Tibial artery (tissue), 4 donors: ENCODE results near the gene ERBB2.

ENCODE experiments used
- DNase-seq, 2 donors: peaks; one replicate each; pipeline ENCODE4 v3.0.0-alpha.2; 2019
- H3K27ac ChIP-seq, 2 donors: fragments of 200-600 bp; sonication (generic) in 1 of 2; 1 replicate in 1 of 2; 2 replicates in 1 of 2; pipeline ENCODE4 v1.5.1; 2018 to 2019; ENCODE audit warnings: mild to moderate bottlenecking in 1 of 2
- H3K27me3 ChIP-seq, 2 donors: fragments of 200-600 bp; sonication (generic) in 1 of 2; one replicate each; pipeline versions ENCODE4 v1.5.1 to v1.6.0; 2016 to 2019
- H3K36me3 ChIP-seq, 3 donors: fragments of 200-600 bp; sonication (generic) in 2 of 3; one replicate each; pipeline ENCODE4 v1.5.1; 2016 to 2019; ENCODE audit warnings: mild to moderate bottlenecking in 2 of 3
- H3K4me1 ChIP-seq, 4 donors: fragments of 200-600 bp; sonication (generic) in 2 of 4; 1 replicate in 3 of 4; 2 replicates in 1 of 4; pipeline ENCODE4 v1.5.1; 2016 to 2019
- H3K4me3 ChIP-seq, 2 donors: fragments of 200-600 bp; sonication (generic) in 1 of 2; 1 replicate in 1 of 2; 2 replicates in 1 of 2; pipeline ENCODE4 v1.5.1; 2018 to 2019; ENCODE audit warnings: mild to moderate bottlenecking in 2 of 2
- H3K9me3 ChIP-seq, 3 donors: fragments of 200-600 bp; sonication (generic) in 1 of 3; one replicate each; pipeline ENCODE4 v1.5.1; 2016 to 2019
- CTCF ChIP-seq, 2 experiments: fragments of 200-600 bp in 1 of 2; fragments of 450-650 bp in 1 of 2; IDR thresholded peaks; one replicate each; pipeline ENCODE4 v1.5.1; 2017 to 2019; ENCODE audit warnings: antibody characterized with exemption in 2 of 2, mild to moderate bottlenecking in 1 of 2, moderate library complexity in 1 of 2
- intact Hi-C: fragments of 100-400 bp; cut with DNase I; formaldehyde crosslinking; loops from one replicate; pipeline ENCODE4 v1.15.0; 2023; ENCODE audit warnings: low total_unique reads

ERBB2 gene

GRCh38 chr17:39772987-39773934 is 73.4 kb downstream of the ERBB2 start:
- no peak for TF ChIP-seq CTCF (IDR thresholded peaks at IDR 0.05)
- no peak for DNase-seq
- peaks cover 0 to 22% of the 10 kb centered on the region in 2 donors for H3K27me3 ChIP-seq
- no peak overlapping the region for H3K4me3 ChIP-seq
- intact Hi-C loops = no loop called here
- H3K4me1 ChIP-seq = no peaks in the 10 kb centered on the region
- no peak overlapping the region for H3K27ac ChIP-seq
- no peaks in the 10 kb centered on the region for H3K9me3 ChIP-seq
- H3K36me3 ChIP-seq = no peaks in the 10 kb centered on the region

GRCh38 chr17:39774047-39774446 is 74.2 kb downstream of the ERBB2 start:
- H3K27me3 ChIP-seq = peaks cover 0 to 30% of the 10 kb centered on the region in 2 donors
- no peak overlapping the region for H3K27ac ChIP-seq
- no peak for TF ChIP-seq CTCF (IDR thresholded peaks at IDR 0.05)
- H3K4me1 ChIP-seq = no peaks in the 10 kb centered on the region
- H3K4me3 ChIP-seq = no peak overlapping the region
- no peak for DNase-seq
- H3K9me3 ChIP-seq = no peaks in the 10 kb centered on the region
- intact Hi-C loops = no loop called here
- H3K36me3 ChIP-seq = no peaks in the 10 kb centered on the region

- no peaks in the 10 kb centered on the region for H3K4me1 ChIP-seq
- H3K4me3 ChIP-seq = no peak overlapping the region
- peaks cover 0 to 37% of the 10 kb centered on the region in 2 donors for H3K27me3 ChIP-seq
- H3K27ac ChIP-seq = no peak overlapping the region
- TF ChIP-seq CTCF (IDR thresholded peaks at IDR 0.05) = no peak
- H3K9me3 ChIP-seq = no peaks in the 10 kb centered on the region
- H3K36me3 ChIP-seq = no peaks in the 10 kb centered on the region
- intact Hi-C loops = no loop called here
- DNase-seq = no peak
Measured at GRCh38 chr17:39775031-39775430, 75.2 kb downstream of the ERBB2 start.

- peaks cover 0 to 41% of the 10 kb centered on the region in 2 donors for H3K27me3 ChIP-seq
- intact Hi-C loops = no loop called here
- no peaks in the 10 kb centered on the region for H3K4me1 ChIP-seq
- H3K9me3 ChIP-seq = no peaks in the 10 kb centered on the region
- H3K27ac ChIP-seq = no peak overlapping the region
- H3K4me3 ChIP-seq = no peak overlapping the region
- no peaks in the 10 kb centered on the region for H3K36me3 ChIP-seq
- DNase-seq = no peak
- no peak for TF ChIP-seq CTCF (IDR thresholded peaks at IDR 0.05)
Measured at GRCh38 chr17:39776252-39776651, 76.4 kb downstream of the ERBB2 start.

- TF ChIP-seq CTCF (IDR thresholded peaks at IDR 0.05) = no peak
- Histone ChIP-seq H3K27ac (no peak overlapping the region), H3K4me1 (no peaks in the 10 kb centered on the region), H3K27me3 (peaks cover 0 to 44% of the 10 kb centered on the region in 2 donors), H3K4me3 (no peak overlapping the region), H3K9me3 (no peaks in the 10 kb centered on the region), H3K36me3 (no peaks in the 10 kb centered on the region)
- no peak for DNase-seq
- intact Hi-C loops = no loop called here
Measured at GRCh38 chr17:39777534-39778365, 77.9 kb downstream of the ERBB2 start.
